ENCODE results near the gene BAZ1B. TPM values are rescaled to one million over a fixed set of nuclear protein-coding genes. Genes with fewer than 3 reads are reported as not detected.
"Not testable (repeated sequence)": the region's sequence is repeated elsewhere in the genome, so short reads cannot be mapped to it uniquely, and the experiment has no call there.

The BAZ1B gene
- total RNA-seq, 1 donor from 2014 or later = 80.7 TPM

DNA sequence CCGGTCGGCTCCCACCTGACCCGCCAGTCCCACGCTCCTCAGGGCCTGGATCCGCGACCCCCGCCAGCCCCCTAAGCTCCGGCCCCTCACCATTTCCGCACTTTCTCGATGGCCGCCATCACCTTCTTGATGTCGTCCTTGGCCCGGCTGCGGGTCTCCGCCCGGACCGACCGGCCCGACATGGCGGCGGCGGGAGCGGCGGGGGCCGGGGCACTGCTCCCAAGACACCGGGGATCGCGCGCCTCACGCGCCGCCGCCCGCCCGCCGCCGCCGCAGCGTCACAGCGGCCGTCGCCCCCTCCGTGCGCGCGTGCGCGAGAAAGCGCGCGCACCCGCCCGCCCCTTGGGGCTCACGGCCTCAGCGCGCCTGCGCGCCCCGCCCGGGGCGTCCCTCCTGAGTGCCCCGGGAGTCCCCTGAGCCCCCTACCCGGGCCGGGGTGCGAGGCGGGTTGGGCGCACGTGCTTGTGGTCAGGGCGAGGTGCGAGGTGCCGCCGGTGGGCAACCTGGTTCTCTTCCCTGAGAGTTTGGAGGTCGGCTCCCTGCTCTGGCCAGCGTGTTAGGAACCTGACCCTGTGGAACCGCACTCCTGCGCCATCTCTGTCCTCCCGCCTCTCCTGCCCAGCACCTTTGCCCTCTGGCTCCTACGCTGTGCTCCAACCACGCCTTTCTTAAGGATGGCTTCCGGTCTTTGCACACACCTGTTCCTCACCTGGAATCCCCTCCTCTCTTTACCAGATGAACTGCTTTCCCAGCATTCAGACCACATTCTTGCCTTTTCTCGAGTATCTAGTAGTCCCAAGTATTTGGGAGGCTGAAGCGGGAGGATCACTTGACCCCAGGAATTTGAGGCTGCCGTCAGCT lies 35.5 kb upstream of the BAZ1B start, which contains the start of gene BCL7B:
TSS of gene BCL7B (minus strand) at position 294 of the 861 bp plus-strand sequence. CDS start at position 182, 112 bp downstream.
- TF ChIP-seq, protein P1, sequence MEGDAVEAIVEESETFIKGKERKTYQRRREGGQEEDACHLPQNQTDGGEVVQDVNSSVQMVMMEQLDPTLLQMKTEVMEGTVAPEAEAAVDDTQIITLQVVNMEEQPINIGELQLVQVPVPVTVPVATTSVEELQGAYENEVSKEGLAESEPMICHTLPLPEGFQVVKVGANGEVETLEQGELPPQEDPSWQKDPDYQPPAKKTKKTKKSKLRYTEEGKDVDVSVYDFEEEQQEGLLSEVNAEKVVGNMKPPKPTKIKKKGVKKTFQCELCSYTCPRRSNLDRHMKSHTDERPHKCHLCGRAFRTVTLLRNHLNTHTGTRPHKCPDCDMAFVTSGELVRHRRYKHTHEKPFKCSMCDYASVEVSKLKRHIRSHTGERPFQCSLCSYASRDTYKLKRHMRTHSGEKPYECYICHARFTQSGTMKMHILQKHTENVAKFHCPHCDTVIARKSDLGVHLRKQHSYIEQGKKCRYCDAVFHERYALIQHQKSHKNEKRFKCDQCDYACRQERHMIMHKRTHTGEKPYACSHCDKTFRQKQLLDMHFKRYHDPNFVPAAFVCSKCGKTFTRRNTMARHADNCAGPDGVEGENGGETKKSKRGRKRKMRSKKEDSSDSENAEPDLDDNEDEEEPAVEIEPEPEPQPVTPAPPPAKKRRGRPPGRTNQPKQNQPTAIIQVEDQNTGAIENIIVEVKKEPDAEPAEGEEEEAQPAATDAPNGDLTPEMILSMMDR (IDR thresholded peaks at IDR 0.05) = no peak
- H3K4me3 Mint-ChIP-seq (ENCODE audit: unreplicated experiment) = peak within 1 kb of the TSS; percentile 80
- H3K4me1 Mint-ChIP-seq (ENCODE audit: unreplicated experiment) = peaks cover 35% of the 10 kb centered on the region
- no peaks in the 10 kb centered on the region for H3K27me3 Mint-ChIP-seq (ENCODE audit: unreplicated experiment)
- H3K36me3 Mint-ChIP-seq (ENCODE audit: unreplicated experiment) = peaks cover 2% of the 10 kb centered on the region
- DNase-seq (ENCODE audit: extremely low spot score, unreplicated experiment) = peak; percentile 92
- H3K27ac Mint-ChIP-seq (ENCODE audit: unreplicated experiment) = peak within 1 kb of the TSS; percentile 87
- H3K9me3 Mint-ChIP-seq (ENCODE audit: unreplicated experiment) = no peaks in the 10 kb centered on the region

DNA sequence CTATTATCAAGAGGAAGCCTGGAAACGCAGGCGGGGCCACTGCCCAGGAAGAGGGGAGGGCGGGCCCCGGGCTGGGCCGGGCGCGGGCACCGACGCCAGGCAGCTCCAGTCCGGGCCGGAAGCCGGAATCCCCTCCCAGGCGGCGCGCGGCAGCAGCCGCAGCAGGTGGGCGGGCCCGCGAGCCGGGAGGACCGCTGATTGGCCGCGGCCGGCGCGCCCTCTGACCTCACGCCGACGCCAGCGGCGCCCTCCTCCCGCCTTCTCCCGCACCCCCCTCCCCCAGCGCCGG lies 35.0 kb upstream of the BAZ1B start:
- H3K4me1 Mint-ChIP-seq (ENCODE audit: unreplicated experiment) = peaks cover 35% of the 10 kb centered on the region
- TF ChIP-seq, protein P1 (IDR thresholded peaks at IDR 0.05) = no peak
- H3K27ac Mint-ChIP-seq (ENCODE audit: unreplicated experiment) = peak overlapping the region; percentile 87
- H3K27me3 Mint-ChIP-seq (ENCODE audit: unreplicated experiment) = no peaks in the 10 kb centered on the region
- H3K4me3 Mint-ChIP-seq (ENCODE audit: unreplicated experiment) = peak overlapping the region; percentile 80
- H3K36me3 Mint-ChIP-seq (ENCODE audit: unreplicated experiment) = peaks cover 3% of the 10 kb centered on the region
- DNase-seq (ENCODE audit: extremely low spot score, unreplicated experiment) = peak; percentile 98
- H3K9me3 Mint-ChIP-seq (ENCODE audit: unreplicated experiment) = no peaks in the 10 kb centered on the region

DNA sequence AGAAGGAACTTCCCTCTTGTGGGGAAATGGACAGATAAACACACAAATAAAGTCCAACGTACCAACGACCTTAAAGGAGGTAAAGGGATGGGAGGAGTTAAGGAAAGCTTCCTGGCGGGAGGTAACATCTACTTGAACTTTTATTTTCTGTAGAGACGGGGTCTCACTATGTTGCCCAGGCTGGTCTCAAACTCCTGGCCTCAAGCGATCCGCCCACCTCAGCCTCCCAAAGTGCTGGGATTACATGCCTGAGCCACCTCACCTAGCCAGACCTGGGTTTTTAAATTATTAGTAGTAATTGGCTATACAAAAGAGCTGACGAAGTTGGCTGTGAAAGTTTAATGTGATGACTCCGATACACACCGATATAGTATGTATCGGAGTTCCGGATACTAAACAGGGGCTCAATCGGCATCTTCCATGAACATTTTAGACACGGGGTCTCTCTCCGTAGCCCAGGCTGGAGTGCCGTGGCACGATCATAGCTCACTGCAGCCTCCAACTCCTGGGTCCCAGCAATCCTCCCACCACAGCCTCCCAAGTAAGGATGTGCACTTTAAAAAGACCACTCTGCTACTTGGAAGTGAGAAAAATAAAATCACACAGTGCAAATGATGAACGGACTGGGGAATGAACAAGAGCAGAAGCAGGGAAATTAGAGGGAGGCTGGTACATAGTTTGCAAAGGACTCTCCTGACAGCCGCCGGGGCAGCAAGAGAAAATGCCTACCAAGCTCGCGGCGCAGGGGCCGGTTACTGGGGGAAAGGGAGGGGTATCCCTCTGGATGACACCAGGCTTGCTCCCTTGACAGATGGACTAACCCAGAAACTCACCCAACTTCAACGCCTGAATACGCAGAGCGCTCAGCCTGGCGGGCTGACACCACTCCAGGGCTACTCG lies 34.4 kb upstream of the BAZ1B start:
- Mint-ChIP-seq H3K4me3 (ENCODE audit: unreplicated experiment) (peak overlapping the region; percentile 80), H3K27ac (ENCODE audit: unreplicated experiment) (peak overlapping the region; percentile 79), H3K4me1 (ENCODE audit: unreplicated experiment) (peaks cover 35% of the 10 kb centered on the region), H3K9me3 (ENCODE audit: unreplicated experiment) (no peaks in the 10 kb centered on the region), H3K36me3 (ENCODE audit: unreplicated experiment) (peaks cover 4% of the 10 kb centered on the region), H3K27me3 (ENCODE audit: unreplicated experiment) (no peaks in the 10 kb centered on the region)
- TF ChIP-seq, protein P1 (IDR thresholded peaks at IDR 0.05) = no peak
- DNase-seq (ENCODE audit: extremely low spot score, unreplicated experiment) = no peak

DNA sequence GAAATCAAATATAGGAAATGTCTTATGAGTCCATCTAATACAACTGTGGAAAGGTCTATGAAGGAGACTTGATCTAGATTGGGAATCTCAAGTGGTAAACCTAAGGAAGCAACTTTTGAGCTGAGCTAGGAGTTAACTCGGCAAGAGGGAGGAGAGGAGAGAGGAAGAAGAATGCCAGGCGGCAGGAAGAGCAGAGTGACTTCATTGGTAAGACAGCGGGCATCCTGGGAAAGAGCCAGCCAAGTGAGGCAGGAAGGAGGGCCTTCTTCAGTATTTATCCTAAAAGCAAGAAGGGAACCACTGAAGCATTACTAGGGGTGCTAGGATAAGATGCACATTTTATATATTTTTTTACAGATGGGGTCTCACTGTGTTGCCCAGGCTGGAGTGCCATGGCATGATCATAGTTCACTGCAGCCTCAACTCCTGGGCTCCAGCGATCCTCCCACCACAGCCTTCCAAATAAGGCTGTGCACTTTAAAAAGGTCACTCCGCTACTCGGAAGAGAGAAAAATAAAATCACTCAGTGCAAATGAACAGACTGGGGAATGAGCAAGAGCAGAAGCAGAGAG lies 33.4 kb upstream of the BAZ1B start:
- peak overlapping the region; percentile 79 for H3K27ac Mint-ChIP-seq (ENCODE audit: unreplicated experiment)
- no peaks in the 10 kb centered on the region for H3K9me3 Mint-ChIP-seq (ENCODE audit: unreplicated experiment)
- DNase-seq (ENCODE audit: extremely low spot score, unreplicated experiment) = no peak
- H3K36me3 Mint-ChIP-seq (ENCODE audit: unreplicated experiment) = peaks cover 7% of the 10 kb centered on the region
- TF ChIP-seq, protein P1 (IDR thresholded peaks at IDR 0.05) = no peak
- H3K27me3 Mint-ChIP-seq (ENCODE audit: unreplicated experiment) = no peaks in the 10 kb centered on the region
- H3K4me1 Mint-ChIP-seq (ENCODE audit: unreplicated experiment) = peaks cover 33% of the 10 kb centered on the region
- peak overlapping the region; percentile 80 for H3K4me3 Mint-ChIP-seq (ENCODE audit: unreplicated experiment)

DNA sequence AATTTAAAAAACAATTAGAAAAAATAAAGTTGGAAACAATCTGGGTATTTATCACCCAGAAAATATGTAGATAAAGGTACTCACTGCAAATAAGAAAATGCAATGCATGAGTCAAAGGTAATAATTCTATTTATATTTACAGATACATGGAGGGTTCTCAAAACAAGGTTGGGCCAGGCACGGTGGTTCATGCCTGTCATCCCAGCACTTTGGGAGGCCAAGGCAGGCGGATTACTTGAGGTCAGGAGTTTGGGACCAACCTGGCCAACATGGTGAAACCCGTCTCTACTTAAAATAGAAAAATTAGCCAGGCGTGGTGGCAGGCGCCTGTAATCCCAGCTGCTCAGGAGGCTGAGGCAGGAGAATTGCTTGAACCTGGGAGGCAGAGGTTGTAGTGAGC lies 28.0 kb upstream of the BAZ1B start:
- H3K9me3 Mint-ChIP-seq (ENCODE audit: unreplicated experiment); H3K4me3 Mint-ChIP-seq (ENCODE audit: unreplicated experiment); DNase-seq (ENCODE audit: extremely low spot score, unreplicated experiment); H3K27me3 Mint-ChIP-seq (ENCODE audit: unreplicated experiment); H3K27ac Mint-ChIP-seq (ENCODE audit: unreplicated experiment); H3K4me1 Mint-ChIP-seq (ENCODE audit: unreplicated experiment): not testable (repeated sequence)
- H3K36me3 Mint-ChIP-seq (ENCODE audit: unreplicated experiment) = peaks cover 20% of the 10 kb centered on the region

All from osteocyte (in vitro differentiated cells).